K562 (cell line): ENCODE results near the gene EVA1A. TPM values are rescaled to one million over a fixed set of nuclear protein-coding genes. Genes with fewer than 3 reads are reported as not detected.

Source experiments
- CREB3 ChIP-seq: fragments of 450-650 bp; conservative IDR thresholded peaks from 2 replicates; pipeline ENCODE4 v1.6.1; 2016; ENCODE audit warnings: missing genetic modification characterization, low read depth, mild to moderate bottlenecking, missing compliant biosample characterization, moderate library complexity
- MGA ChIP-seq: fragments of 450-650 bp; IDR thresholded peaks from 2 replicates; pipeline ENCODE4 v1.6.1; 2016; ENCODE audit warnings: mild to moderate bottlenecking, moderate library complexity
- TEAD2 ChIP-seq: fragments of 450-650 bp; IDR thresholded peaks from 2 replicates; pipeline ENCODE4 v1.6.1; 2016; ENCODE audit warnings: missing genetic modification characterization, control low read depth, missing compliant biosample characterization
- ZNF436 ChIP-seq: fragments of 250-450, 450-650 bp; sonication (Bioruptor Pico); formaldehyde crosslinking; IDR thresholded peaks from 2 replicates; pipeline ENCODE4 v1.7.0; 2020; ENCODE audit warnings: mild to moderate bottlenecking
- polyA plus RNA-seq, 8 experiments: library from polyadenylated mRNA; depleted of rRNA in 4 of 8; stranded (reverse) in 5 of 8; unstranded in 3 of 8; fragments of >200 nt; fragmentation: Nextera tagmentation in 2 of 8; fragmentation: Illumina TruSeq in 1 of 8; extraction: Ambion mirVana in 2 of 8; extraction: Trizol in 1 of 8; gene quantifications; 2 replicates each; pipeline versions ENCODE4 v1.2.1 to v1.2.3, GENCODE V29; 2011 to 2014; ENCODE audit warnings: inconsistent platforms in 1 of 8, missing spikeins in 1 of 8
- total RNA-seq, 7 experiments: library from RNA; depleted of rRNA in 6 of 7; stranded (reverse); fragments of >200 nt in 6 of 7; fragmentation: Illumina TruSeq in 2 of 7; extraction: Trizol in 2 of 7; gene quantifications; 2 replicates each; pipeline versions ENCODE4 v1.2.1 to v1.2.3, GENCODE V29; 2011 to 2021; ENCODE audit warnings: low replicate concordance in 1 of 7
- TF ChIP-seq, protein P1 (sequence below): fragments of 450-650 bp; IDR thresholded peaks from 2 replicates; pipeline ENCODE4 v1.6.1; 2016; ENCODE audit warnings: low read depth, mild to moderate bottlenecking, moderate library complexity

EVA1A gene
- total and polyA plus RNA-seq, 9 of the 15 experiments (the other 6 are each of a cell fraction or from before 2014, with no cell fraction given), result not detected

GRCh38 chr2:75474115-75474514 is 86.6 kb downstream of the EVA1A start (continued):
- TF ChIP-seq MGA, result no peak
- no peak for TF ChIP-seq ZNF436 (CRISPR knock-in tag)
- no peak for TF ChIP-seq TEAD2
- TF ChIP-seq, protein P1, sequence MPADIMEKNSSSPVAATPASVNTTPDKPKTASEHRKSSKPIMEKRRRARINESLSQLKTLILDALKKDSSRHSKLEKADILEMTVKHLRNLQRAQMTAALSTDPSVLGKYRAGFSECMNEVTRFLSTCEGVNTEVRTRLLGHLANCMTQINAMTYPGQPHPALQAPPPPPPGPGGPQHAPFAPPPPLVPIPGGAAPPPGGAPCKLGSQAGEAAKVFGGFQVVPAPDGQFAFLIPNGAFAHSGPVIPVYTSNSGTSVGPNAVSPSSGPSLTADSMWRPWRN, result no peak
- TF ChIP-seq CREB3 (tag), result no peak
